DOHH2 (cell line): ENCODE results near the gene KSR1.
"Not testable (repeated sequence)": the region's sequence is repeated elsewhere in the genome, so short reads cannot be mapped to it uniquely, and the experiment has no call there.

Experiments used
- H3F3A ChIP-seq: fragments of 200-600 bp; sonication (generic), shearing (Covaris generic); 2 replicates; pipeline ENCODE4 v1.6.0; 2016; ENCODE audit warnings: antibody characterized with exemption, mild to moderate bottlenecking; ENCODE audit not compliant: control insufficient read depth, insufficient read depth
- H3K27ac ChIP-seq: fragments of 200-600 bp; sonication (generic); 2 replicates; pipeline ENCODE4 v1.5.1; 2014; ENCODE audit warnings: low read depth, mild to moderate bottlenecking, low read length, moderate library complexity
- H3K27me3 ChIP-seq: fragments of 200-600 bp; sonication (generic); 2 replicates; pipeline ENCODE4 v1.6.1; 2014; ENCODE audit warnings: mild to moderate bottlenecking, low read length, mixed read lengths; ENCODE audit not compliant: control insufficient read depth
- H3K36me3 ChIP-seq: fragments of 200-600 bp; sonication (generic); 2 replicates; pipeline ENCODE4 v1.6.1; 2014; ENCODE audit warnings: mild to moderate bottlenecking, low read length, moderate library complexity, mixed read lengths; ENCODE audit not compliant: control insufficient read depth
- H3K4me1 ChIP-seq: fragments of 200-600 bp; sonication (generic); 2 replicates; pipeline ENCODE4 v1.6.1; 2014; ENCODE audit warnings: mild to moderate bottlenecking, low read length, mixed read lengths; ENCODE audit not compliant: control insufficient read depth
- H3K4me2 ChIP-seq: fragments of 200-600 bp; sonication (generic); 2 replicates; pipeline ENCODE4 v1.6.0; 2014; ENCODE audit warnings: mild to moderate bottlenecking, low read length, moderate library complexity
- H3K4me3 ChIP-seq: fragments of 200-600 bp; sonication (generic); 2 replicates; pipeline ENCODE4 v1.5.1; 2014; ENCODE audit warnings: mild to moderate bottlenecking, low read length, mixed read lengths
- H3K79me2 ChIP-seq: fragments of 200-600 bp; sonication (generic); 2 replicates; pipeline ENCODE4 v1.6.1; 2014; ENCODE audit warnings: mild to moderate bottlenecking, low read length, mixed read lengths; ENCODE audit not compliant: control insufficient read depth
- H3K9me2 ChIP-seq: fragments of 200-600 bp; sonication (generic); replicated peaks from 2 replicates; pipeline ENCODE4 v1.6.1; 2014; ENCODE audit warnings: mild to moderate bottlenecking, low read length, mixed read lengths; ENCODE audit not compliant: control insufficient read depth
- H3K9me3 ChIP-seq: fragments of 200-600 bp; sonication (generic); 2 replicates; pipeline ENCODE4 v1.6.1; 2014; ENCODE audit warnings: antibody characterized with exemption, low read length, mixed read lengths; ENCODE audit not compliant: control insufficient read depth, insufficient read depth
- H4K20me1 ChIP-seq: fragments of 200-600 bp; sonication (generic); 2 replicates; pipeline ENCODE4 v1.6.0; 2014; ENCODE audit warnings: low read depth, mild to moderate bottlenecking, antibody characterized with exemption, low read length, moderate library complexity; ENCODE audit not compliant: control insufficient read depth, insufficient read depth
- CTCF ChIP-seq: fragments of 200-600 bp; sonication (generic); IDR thresholded peaks from one replicate; pipeline ENCODE4 v1.5.1; 2014; ENCODE audit warnings: antibody characterized with exemption, mild to moderate bottlenecking, low read depth, low read length; ENCODE audit not compliant: poor library complexity, severe bottlenecking
- EZH2phosphoT487 ChIP-seq: fragments of 200-600 bp; sonication (generic); IDR thresholded peaks from 2 replicates; pipeline ENCODE4 v1.6.1; 2017; ENCODE audit warnings: borderline replicate concordance, mild to moderate bottlenecking, antibody characterized with exemption, low read length, moderate library complexity, mixed read lengths

KSR1 gene

GRCh38 chr17:27463235-27463677 lies 7.0 kb downstream of the KSR1 start:
- H3K79me2 ChIP-seq = no peaks in the 10 kb centered on the region
- H3F3A ChIP-seq = no peaks in the 10 kb centered on the region
- no peaks in the 10 kb centered on the region for H3K9me3 ChIP-seq
- no peak for TF ChIP-seq EZH2phosphoT487
- no peak for TF ChIP-seq CTCF
- no peaks in the 10 kb centered on the region for H3K4me1 ChIP-seq
- H3K36me3 ChIP-seq = no peaks in the 10 kb centered on the region
- H3K27me3 ChIP-seq = peaks cover 18% of the 10 kb centered on the region
- H3K27ac ChIP-seq = no peak overlapping the region
- no peak overlapping the region for H3K4me2 ChIP-seq
- no peaks in the 10 kb centered on the region for H4K20me1 ChIP-seq
- H3K9me2 ChIP-seq = no peaks in the 10 kb centered on the region
- H3K4me3 ChIP-seq = no peak overlapping the region

GRCh38 chr17:27464019-27464418 lies 7.8 kb downstream of the KSR1 start:
- not testable (repeated sequence) for H3K27ac ChIP-seq, H3F3A ChIP-seq, H3K4me1 ChIP-seq, H3K4me3 ChIP-seq, H4K20me1 ChIP-seq, H3K9me2 ChIP-seq, H3K79me2 ChIP-seq, H3K36me3 ChIP-seq, H3K4me2 ChIP-seq, H3K9me3 ChIP-seq
- peaks cover 12% of the 10 kb centered on the region for H3K27me3 ChIP-seq

GRCh38 chr17:27464431-27464830 lies 8.2 kb downstream of the KSR1 start:
- no peak overlapping the region for H3K27ac ChIP-seq
- no peak overlapping the region for H3K4me2 ChIP-seq
- TF ChIP-seq EZH2phosphoT487 (no peak), CTCF (no peak)
- H3K79me2 ChIP-seq = no peaks in the 10 kb centered on the region
- H3F3A ChIP-seq = no peaks in the 10 kb centered on the region
- H3K4me3 ChIP-seq = no peak overlapping the region
- H3K9me3 ChIP-seq = no peaks in the 10 kb centered on the region
- H3K27me3 ChIP-seq = peaks cover 12% of the 10 kb centered on the region
- no peaks in the 10 kb centered on the region for H3K36me3 ChIP-seq
- no peaks in the 10 kb centered on the region for H4K20me1 ChIP-seq
- H3K9me2 ChIP-seq = no peaks in the 10 kb centered on the region
- no peaks in the 10 kb centered on the region for H3K4me1 ChIP-seq

GRCh38 chr17:27465875-27466274 lies 9.6 kb downstream of the KSR1 start:
- H3K9me2 ChIP-seq, H3K4me2 ChIP-seq, H3K4me3 ChIP-seq, H3K9me3 ChIP-seq, H3K36me3 ChIP-seq, H3F3A ChIP-seq, H3K79me2 ChIP-seq, H3K4me1 ChIP-seq, H3K27ac ChIP-seq, H4K20me1 ChIP-seq, H3K27me3 ChIP-seq: not testable (repeated sequence)
